Rectal smooth muscle tissue (tissue), 1 donor: ENCODE measurements around the gene PHKA2.

Experiments used
- H3K27ac ChIP-seq: one replicate; pipeline ENCODE4 v1.7.0; 2013; ENCODE audit warnings: low read depth, low read length, inconsistent platforms
- H3K27me3 ChIP-seq: one replicate; pipeline ENCODE4 v1.7.0; 2013; ENCODE audit warnings: low read length; ENCODE audit not compliant: control insufficient read depth, insufficient read depth
- H3K36me3 ChIP-seq: one replicate; pipeline ENCODE4 v1.7.0; 2013; ENCODE audit warnings: low read length; ENCODE audit not compliant: control insufficient read depth, insufficient read depth
- H3K4me1 ChIP-seq: one replicate; pipeline ENCODE4 v1.7.0; 2013; ENCODE audit warnings: low read length; ENCODE audit not compliant: control insufficient read depth, insufficient read depth
- H3K4me3 ChIP-seq: one replicate; pipeline ENCODE4 v1.7.0; 2013; ENCODE audit warnings: low read length
- H3K9ac ChIP-seq: one replicate; pipeline ENCODE4 v1.7.0; 2013; ENCODE audit warnings: low read length

The PHKA2 gene

DNA sequence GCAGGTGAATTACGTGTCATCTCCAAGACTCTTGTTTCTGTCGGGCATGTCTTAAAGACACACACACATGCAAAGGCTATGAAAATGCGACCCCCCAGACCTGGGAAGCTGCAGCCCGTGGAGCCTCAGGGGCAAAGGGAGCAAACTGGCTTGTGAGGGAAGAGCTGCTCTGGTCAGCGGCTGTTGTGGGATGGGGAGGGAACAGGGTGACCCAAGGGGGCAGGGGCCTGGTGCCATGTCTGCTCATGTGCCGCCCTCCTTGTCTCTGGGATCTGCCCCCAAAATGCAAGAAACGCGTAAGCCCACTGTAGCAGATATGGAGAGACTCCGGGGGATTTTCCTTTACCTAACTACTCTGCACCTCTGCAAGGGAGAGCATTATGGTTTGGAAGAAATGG lies 92.4 kb downstream of the PHKA2 start:
- no peaks in the 10 kb centered on the region for H3K27me3 ChIP-seq
- no peaks in the 10 kb centered on the region for H3K4me1 ChIP-seq
- no peak overlapping the region for H3K9ac ChIP-seq
- no peak overlapping the region for H3K27ac ChIP-seq
- H3K4me3 ChIP-seq, result no peak overlapping the region
- peaks cover 4% of the 10 kb centered on the region for H3K36me3 ChIP-seq

DNA sequence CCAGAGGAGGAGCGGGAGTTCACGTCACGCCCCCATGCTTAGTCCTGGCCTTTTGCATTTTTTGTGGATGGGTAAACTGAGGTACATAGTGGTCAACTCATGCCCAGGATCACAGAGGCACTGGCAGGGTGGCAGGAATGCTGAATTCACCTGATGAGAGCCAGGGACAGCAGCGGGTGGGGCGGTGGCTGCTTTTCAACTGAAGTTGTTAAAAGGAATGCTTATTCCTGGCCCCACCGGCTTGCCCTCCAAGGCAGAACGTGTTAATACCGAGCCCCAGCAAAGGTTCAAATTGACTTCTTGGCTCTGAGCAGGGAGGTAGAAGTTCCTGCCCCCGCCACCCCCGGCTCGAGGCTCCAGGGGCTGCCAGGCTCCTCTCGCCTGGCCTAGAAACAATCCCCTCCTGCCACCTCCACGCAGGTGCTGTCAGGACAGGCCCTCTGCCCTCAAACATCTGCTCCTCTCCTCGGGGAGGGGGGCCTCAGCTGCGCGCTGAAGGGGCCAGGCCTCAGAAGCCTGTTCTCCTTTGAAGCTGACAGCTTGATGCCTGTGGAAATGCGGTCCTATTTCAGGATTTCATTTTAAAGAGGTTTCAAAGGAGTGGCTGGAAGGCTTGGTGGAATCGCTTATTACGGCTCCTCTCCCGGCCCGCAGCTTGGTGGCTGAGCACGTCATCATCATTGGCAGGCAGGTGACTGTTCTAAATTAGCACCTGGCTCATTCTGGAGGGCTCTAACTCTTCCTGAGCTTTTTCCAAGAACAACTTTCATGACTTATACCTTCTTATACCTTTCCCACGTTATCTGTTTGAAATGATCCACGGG lies 93.0 kb downstream of the PHKA2 start:
- no peaks in the 10 kb centered on the region for H3K27me3 ChIP-seq

DNA sequence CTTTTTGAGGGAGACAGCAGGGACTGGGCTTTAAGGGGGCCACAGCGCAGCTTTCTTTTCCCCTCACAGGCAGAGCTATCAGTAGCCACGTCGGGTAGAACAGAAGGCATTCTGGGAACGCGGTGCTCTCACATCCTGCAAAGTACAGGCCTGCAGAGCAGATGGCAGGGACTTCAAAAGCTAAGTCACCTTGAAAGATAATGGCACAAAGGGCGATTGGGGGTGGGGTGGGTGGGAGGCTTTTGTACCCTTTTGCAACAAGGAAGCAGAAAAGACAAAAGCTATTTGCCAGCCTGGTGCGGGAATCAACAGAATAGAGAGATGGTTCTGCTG lies 93.9 kb downstream of the PHKA2 start:
- H3K4me1 ChIP-seq, result no peaks in the 10 kb centered on the region

More for the DNA sequence above, 93.0 kb downstream of the PHKA2 start:
- Histone ChIP-seq H3K4me3 (no peak overlapping the region), H3K9ac (no peak overlapping the region), H3K27ac (no peak overlapping the region), H3K36me3 (peaks cover 4% of the 10 kb centered on the region), H3K4me1 (no peaks in the 10 kb centered on the region)

DNA sequence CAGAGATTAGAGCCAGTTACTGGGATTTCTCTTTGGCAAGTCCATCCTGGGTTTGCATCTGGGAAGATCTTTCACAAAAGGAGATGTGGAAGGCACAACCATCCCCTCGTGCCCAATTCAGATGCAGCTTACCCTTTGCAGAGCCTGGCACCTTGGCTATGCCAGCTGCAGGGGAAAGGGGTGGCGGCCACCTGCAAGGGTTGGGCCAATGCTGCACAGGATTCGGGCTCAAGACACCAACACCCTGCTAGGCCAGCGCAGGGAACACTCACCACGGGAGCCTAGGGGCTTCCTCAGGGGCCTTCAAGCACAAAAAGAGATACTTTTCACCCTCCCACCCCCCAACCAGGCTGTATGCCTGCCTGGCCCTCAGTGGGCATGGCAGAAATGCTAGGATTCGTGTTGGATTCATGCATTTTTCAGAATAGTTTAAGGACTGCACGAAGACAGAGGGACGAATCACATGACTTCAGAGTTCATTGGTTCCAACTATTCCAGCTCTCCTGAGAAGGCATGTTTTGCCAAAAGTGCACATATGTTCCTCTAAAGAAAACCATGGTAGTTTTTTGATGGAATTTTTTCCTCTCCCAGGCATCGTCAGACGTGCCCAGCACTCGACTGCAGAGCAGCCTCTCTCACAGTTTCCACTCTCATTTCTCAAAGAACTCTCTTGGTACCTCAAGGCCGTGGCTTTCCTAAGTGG lies 94.4 kb downstream of the PHKA2 start:
- peaks cover 4% of the 10 kb centered on the region for H3K36me3 ChIP-seq
- no peak overlapping the region for H3K9ac ChIP-seq
- no peaks in the 10 kb centered on the region for H3K27me3 ChIP-seq
- H3K4me1 ChIP-seq, result no peaks in the 10 kb centered on the region
- no peak overlapping the region for H3K4me3 ChIP-seq
- H3K27ac ChIP-seq, result no peak overlapping the region

More for the DNA sequence above, 93.9 kb downstream of the PHKA2 start:
- Histone ChIP-seq H3K36me3 (peaks cover 4% of the 10 kb centered on the region), H3K9ac (no peak overlapping the region), H3K27me3 (no peaks in the 10 kb centered on the region), H3K4me3 (no peak overlapping the region), H3K27ac (no peak overlapping the region)

DNA sequence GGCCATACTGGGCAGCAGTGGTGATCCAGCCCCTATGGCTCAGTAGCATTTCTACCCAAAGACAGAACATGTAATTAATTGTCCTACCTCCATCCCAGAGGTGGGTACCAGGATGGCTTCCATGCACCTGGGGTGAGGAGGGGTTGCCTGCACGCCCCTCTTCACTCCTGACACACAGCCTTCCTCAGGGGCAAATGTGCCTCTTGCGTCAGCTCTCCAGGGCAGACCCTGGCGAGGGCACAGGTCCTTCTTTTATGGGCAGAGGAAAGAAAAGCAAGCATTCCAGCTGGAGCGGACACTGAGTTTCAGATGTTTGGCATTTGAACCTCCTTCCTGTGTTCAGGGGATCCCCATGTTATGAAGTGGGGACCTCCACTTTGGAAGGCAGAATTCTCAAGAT lies 95.6 kb downstream of the PHKA2 start:
- no peak overlapping the region for H3K4me3 ChIP-seq
- no peaks in the 10 kb centered on the region for H3K27me3 ChIP-seq
- no peaks in the 10 kb centered on the region for H3K4me1 ChIP-seq
- H3K36me3 ChIP-seq, result peaks cover 3% of the 10 kb centered on the region
- no peak overlapping the region for H3K27ac ChIP-seq
- H3K9ac ChIP-seq, result no peak overlapping the region

DNA sequence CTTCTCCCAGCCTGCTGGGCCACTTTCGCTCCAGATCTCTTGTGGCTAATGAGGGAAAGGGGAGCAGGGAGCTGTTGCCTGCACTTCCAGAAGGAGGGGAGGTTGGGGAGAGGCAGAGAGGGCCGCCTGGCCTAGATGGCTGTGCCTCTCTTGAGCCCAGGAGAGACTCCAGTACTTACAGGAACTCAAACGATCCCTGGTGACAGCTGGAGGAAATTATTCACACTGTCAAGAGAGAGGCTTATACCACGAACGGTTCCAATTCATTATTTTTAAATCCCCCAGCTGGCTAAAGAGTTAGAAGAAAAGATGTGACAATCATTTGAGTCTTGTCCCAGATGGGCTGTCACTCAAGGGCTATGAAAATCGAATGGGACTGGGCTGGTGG lies 96.1 kb downstream of the PHKA2 start:
- H3K4me1 ChIP-seq, result no peaks in the 10 kb centered on the region
- H3K4me3 ChIP-seq, result no peak overlapping the region
- H3K27ac ChIP-seq, result no peak overlapping the region
- H3K27me3 ChIP-seq, result no peaks in the 10 kb centered on the region
- H3K9ac ChIP-seq, result no peak overlapping the region
- H3K36me3 ChIP-seq, result no peaks in the 10 kb centered on the region

DNA sequence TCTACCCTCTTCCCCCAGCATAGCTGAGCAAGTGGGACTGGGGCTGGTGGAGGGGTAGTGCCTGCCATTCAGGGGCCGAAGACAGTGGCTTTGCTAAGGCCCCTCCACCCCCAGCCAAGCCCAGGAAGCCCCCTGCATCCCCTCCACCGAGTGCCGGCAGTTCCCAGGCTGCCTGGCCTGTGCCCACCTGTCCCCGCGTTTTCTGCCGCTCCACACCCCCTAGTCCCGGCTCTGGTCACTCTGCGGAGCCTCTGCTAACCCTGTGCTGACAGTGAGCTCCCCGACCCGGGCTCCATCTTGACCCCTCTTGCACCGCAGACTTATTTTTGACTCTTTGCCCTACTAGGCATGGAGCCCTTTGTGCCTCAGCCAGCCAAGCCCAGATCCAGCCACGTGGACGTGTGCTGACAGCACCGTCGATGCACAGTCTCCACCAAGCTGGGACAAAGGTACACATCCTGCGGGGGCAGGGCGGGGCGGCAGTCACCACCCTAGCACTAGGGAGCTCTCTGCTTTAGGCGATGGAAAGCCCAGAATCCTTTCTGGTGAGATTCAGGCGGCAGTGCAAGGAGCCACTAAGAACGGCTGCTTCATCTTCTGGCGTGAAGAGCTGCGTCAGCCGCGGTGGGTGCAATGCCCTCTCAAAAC lies 96.6 kb downstream of the PHKA2 start:
- Histone ChIP-seq H3K36me3 (no peaks in the 10 kb centered on the region), H3K4me3 (peak overlapping the region; percentile 35), H3K4me1 (no peaks in the 10 kb centered on the region), H3K27me3 (no peaks in the 10 kb centered on the region), H3K9ac (no peak overlapping the region), H3K27ac (no peak overlapping the region)

DNA sequence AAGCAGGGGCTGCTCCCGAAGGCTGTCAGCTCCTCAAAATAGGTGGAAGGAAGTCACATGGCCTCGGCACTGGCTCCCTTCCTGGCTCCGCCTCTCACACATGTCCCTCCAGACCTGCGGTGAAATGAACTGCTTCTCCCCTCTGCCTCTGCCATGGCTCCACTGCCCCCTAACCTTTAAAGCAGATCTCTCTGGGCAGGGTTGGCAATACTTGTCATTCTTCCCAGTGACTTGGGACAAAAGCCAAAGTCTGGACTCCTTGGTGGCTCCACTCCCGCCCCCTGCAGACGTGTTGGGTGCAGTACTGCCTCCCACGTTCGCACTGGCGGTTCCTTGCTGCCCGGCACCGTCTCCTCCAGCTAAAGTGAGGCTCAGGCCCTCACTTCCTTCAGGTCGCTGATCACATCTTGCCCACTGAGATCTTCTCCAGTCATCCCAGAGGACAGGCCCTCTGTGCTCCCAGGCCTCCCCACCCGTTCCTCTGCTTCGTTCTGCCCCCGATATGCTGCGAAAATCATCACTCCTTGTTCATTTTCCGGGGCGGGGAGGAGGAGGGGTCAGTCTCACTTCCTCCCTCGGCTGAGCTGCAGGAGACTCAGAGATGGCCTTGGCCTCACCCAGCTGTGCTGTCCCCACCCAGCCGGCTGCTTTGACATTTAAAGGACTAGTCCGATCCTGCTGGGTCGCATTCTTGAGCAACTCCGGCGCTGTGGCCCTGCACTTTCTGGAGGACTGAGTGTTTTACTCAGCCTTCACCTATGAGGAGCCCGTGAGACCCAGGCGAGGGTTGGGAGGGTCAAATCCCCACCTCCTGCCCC lies 97.4 kb downstream of the PHKA2 start:
- Histone ChIP-seq H3K4me3 (peak overlapping the region; percentile 60), H3K27me3 (no peaks in the 10 kb centered on the region), H3K27ac (peak overlapping the region; percentile 57), H3K4me1 (no peaks in the 10 kb centered on the region), H3K9ac (peak overlapping the region; percentile 0), H3K36me3 (no peaks in the 10 kb centered on the region)

DNA sequence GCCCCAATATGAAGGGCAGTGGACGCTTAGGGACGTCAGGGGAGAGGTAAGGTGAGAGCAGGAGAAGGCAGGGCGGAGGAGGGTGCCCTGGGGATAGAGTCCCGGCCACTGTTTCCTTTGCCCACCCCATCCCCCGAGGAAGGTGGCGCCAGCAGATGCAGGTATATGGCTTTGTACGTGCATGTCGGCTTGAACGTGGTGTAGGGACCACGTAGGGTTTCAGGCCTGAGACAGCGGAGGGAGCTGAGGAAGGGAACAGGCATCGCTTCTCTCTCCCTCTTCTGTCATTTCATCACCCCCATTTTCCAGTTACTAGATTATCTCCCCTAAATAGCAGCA lies 97.9 kb downstream of the PHKA2 start:
- peak overlapping the region; percentile 57 for H3K27ac ChIP-seq
- no peaks in the 10 kb centered on the region for H3K36me3 ChIP-seq
- no peak overlapping the region for H3K9ac ChIP-seq
- H3K4me1 ChIP-seq, result no peaks in the 10 kb centered on the region
- H3K4me3 ChIP-seq, result peak overlapping the region; percentile 60
- H3K27me3 ChIP-seq, result no peaks in the 10 kb centered on the region

DNA sequence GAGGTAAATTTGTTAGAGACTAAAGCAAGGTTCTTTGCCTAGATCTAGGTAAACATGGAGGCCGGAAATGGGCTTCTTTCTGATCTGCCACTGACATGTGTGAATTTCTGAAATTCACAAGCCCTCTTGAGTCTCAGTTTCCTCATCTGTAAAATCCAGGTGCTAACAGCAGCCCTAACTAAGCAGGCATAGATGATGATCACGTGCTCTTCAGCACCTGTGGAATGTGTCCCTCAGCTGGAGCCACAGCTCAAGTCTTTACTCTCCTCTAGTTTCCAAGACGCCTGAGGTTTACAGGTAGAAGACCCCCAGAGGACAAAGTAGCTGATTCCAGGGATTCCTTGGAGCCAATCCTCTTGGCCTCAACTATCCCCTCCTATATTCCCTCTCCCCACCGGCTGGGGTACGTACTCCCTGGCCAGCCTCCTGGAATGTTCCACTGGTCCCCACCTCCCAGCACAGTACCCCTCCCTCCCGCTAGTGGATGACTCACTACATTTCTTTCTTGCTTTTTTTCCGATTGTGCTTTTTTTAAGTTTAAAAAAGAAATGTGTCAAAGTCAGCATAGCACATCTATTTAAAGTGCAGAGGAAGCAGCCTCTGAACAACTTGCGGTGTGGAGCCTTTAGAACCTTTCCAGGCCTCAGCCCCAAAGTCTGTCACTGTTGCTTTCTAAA lies 98.4 kb downstream of the PHKA2 start:
- no peaks in the 10 kb centered on the region for H3K4me1 ChIP-seq
- no peak overlapping the region for H3K27ac ChIP-seq
- H3K4me3 ChIP-seq, result peak overlapping the region; percentile 60
- no peaks in the 10 kb centered on the region for H3K36me3 ChIP-seq
- H3K9ac ChIP-seq, result no peak overlapping the region
- H3K27me3 ChIP-seq, result no peaks in the 10 kb centered on the region

DNA sequence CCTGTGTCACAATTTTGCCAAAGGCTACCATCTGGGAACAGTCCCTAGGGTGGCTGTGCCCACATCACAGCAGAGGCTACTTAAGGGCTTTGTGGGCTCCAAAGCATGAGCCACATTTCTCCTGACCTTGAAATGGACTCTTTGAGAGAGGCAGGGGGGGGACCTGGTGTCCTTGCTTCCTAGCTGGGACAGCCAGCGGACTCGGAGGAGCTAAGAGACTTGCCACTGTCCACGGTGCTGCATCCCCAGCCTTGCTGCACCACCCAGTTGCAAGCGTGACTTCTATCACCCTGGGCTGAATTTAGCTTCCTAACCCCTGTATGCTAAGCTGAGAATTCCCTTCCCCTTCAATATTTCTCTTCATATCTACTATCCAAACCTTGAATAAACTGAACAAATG lies 99.0 kb downstream of the PHKA2 start:
- Histone ChIP-seq H3K27ac (no peak overlapping the region), H3K36me3 (no peaks in the 10 kb centered on the region), H3K4me3 (no peak overlapping the region), H3K9ac (no peak overlapping the region), H3K4me1 (no peaks in the 10 kb centered on the region), H3K27me3 (no peaks in the 10 kb centered on the region)
